Transverse colon (tissue), 3 donors: ENCODE measurements around the gene SPARC.

Experiments used
- CTCF ChIP-seq, 5 experiments: fragments of 200-600 bp in 3 of 5; fragments of 450-650 bp in 2 of 5; sonication (generic) in 3 of 5; IDR thresholded peaks; 1 replicate in 2 of 5; 2 replicates in 3 of 5; pipeline ENCODE4 v1.5.1; 2016 to 2017; ENCODE audit warnings: antibody characterized with exemption in 5 of 5, inconsistent platforms in 3 of 5, mild to moderate bottlenecking in 2 of 5, moderate library complexity in 1 of 5
- EP300 ChIP-seq: sonication (generic); formaldehyde crosslinking; IDR thresholded peaks from one replicate; pipeline ENCODE4 v1.6.1; 2017; ENCODE audit warnings: antibody characterized with exemption, low read depth
- POLR2A ChIP-seq: fragments of 450-650 bp; IDR thresholded peaks from one replicate; pipeline ENCODE4 v1.6.1; 2016; ENCODE audit warnings: antibody characterized with exemption, mild to moderate bottlenecking, moderate library complexity

DNA sequence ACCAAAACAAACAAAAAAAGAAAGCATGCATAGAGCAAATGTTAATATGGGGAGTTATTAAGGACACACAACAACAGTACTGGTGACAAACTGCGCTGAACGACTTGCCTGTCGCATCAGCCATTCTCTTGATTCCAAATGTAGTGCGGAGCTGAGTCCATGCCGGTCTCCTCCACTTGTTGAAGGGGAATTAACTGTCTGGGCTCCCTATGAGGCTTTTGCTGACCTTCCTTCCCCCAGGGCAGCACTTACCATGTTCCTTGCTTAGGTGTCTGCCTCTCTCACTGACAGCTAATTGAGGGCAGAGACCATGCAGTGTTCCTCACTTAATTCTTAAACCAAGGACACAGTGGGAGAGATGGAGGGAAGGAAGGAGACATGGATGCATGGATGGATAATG, 54.8 kb downstream of the SPARC start:
- TF ChIP-seq POLR2A, result no peak
- TF ChIP-seq CTCF (IDR thresholded peaks at IDR 0.05), result no peak
- TF ChIP-seq EP300, result no peak
